ENCODE measurements around the gene TBC1D3B.
"Not testable (repeated sequence)": the region's sequence is repeated elsewhere in the genome, so short reads cannot be mapped to it uniquely, and the experiment has no call there.

Gene TBC1D3B

DNA sequence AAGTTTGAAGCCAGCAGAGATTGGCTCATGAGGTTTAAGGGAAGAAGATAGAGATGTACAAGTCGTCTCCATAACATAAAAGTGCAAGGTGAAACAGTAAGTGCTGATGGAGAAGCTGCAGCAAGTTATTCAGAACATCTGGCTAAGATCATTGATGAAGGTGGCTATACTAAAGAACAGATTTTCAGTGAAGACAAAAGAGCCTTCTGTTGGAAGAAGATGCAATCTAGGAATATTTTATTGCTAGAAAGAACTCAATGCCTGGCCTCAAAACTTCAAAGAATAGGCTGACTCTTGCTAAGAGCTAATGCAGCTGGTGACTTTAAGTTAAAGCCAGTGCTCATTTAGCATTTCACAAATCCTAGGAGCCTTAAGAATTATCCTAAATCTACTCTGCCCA is 46.8 kb downstream of the TBC1D3B start:
- no peak for DNase-seq (ENCODE audit: low read depth, low spot score)

- DNase-seq (ENCODE audit: low read depth, low spot score) = no peak
Observed at GRCh38 chr17:36128411-36128978, 47.9 kb downstream of the TBC1D3B start.

GRCh38 chr17:36127911-36128310 is 48.5 kb downstream of the TBC1D3B start:
- DNase-seq (ENCODE audit: low read depth, low spot score) = no peak

DNA sequence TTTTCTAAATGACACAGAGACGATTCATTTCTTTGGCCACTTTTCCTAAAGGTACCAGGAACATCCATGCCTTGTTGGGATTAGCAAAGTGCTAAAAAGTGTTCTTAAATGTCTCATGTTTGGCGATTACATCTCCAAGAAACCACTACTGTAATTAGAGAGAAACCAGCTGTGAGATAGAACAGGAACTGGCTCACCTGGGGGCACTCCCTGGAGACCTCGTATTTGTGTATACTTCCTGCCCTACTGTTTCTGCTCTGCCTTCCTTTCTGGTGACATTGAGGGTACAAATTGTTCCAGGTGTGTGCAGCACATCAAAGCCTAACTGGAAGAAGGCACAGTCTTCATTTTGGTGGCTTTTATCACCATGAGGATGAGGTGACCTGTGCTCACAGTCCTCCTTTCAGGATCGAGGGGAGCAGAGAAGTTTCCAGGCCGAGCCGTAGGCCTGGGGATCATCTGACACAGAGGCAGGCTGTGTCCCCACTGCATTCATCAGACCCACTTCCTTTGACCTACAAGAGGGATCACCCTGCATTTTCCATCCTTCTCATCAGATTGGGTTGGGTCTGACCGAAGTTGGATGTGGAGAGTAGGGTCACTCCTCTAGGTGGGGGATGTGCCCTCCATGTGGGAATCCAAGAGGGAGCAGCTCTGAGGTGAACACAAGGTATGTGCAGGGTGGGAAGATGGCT is 49.1 kb downstream of the TBC1D3B start:
- no peak for DNase-seq (ENCODE audit: low read depth, low spot score)

DNA sequence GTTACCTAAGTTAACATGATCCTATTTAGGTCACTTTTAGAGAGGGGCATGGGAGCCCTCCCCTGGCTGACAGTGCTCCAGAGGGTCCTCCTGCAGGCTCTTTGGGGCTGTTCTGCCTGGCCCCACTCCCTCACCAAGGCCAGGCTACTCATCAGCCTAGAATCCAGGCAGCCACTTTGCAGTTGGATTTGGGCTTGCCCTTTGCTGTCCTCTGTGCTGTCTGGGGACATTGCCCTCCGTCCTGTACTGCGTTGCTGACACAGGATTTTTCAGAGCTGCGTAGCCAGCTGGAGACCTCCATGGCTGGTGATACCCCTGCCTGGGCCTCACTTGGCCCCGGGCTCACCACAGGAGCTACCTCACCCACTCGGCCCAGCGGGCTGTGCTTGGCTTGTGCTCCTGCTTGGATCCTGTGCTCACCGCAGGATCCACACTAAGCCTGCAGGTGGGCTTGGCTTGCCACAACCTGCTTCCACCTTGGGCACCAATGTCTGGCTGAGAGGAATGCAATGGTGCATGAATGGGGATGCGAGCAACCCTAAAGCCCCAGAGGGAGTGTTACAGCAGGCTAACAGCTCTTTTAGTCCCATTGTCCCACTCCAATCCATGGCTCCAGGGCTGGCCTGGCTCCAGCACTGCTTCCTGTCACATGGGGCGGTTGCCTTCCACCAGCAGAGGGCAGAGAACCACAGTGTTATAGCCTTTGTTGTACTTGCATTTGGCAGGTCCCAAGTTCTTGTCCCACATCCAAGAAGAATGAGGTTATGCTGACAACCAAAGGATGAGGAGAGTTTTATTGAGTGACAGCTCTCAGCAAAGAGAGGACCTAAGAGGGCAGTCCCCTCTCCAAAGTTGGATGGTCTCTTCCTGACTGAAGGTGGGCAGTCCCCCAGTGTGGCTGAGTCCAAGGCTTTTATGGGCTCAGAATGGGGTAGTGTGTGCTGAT is 51.3 kb downstream of the TBC1D3B start:
- peak; percentile 15 for DNase-seq (ENCODE audit: low read depth, low spot score)

GRCh38 chr17:36123431-36123830 is 53.0 kb downstream of the TBC1D3B start:
- no peak for DNase-seq (ENCODE audit: low read depth, low spot score)

GRCh38 chr17:36121099-36121498 is 55.3 kb downstream of the TBC1D3B start:
- not testable (repeated sequence) for DNase-seq (ENCODE audit: low read depth, low spot score)

DNA sequence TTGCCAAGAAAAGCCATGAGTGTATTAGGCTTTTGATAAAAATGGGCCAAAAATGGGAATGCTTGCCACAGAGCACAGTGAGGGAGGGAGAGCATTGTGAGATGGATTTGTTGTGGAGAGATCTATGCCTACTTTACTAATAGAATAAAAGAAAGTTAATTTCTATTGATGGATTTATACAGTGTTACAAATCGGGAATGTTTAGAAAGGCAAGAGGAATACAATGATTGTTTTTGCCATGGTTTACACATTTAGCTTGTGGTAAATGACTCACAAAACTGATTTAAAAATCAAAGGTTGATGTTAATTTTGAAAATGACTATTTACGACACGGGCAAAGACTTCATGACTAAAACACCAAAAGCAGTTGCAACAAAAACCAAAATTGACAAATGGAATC is 56.2 kb downstream of the TBC1D3B start:
- DNase-seq (ENCODE audit: low read depth, low spot score) = no peak

DNA sequence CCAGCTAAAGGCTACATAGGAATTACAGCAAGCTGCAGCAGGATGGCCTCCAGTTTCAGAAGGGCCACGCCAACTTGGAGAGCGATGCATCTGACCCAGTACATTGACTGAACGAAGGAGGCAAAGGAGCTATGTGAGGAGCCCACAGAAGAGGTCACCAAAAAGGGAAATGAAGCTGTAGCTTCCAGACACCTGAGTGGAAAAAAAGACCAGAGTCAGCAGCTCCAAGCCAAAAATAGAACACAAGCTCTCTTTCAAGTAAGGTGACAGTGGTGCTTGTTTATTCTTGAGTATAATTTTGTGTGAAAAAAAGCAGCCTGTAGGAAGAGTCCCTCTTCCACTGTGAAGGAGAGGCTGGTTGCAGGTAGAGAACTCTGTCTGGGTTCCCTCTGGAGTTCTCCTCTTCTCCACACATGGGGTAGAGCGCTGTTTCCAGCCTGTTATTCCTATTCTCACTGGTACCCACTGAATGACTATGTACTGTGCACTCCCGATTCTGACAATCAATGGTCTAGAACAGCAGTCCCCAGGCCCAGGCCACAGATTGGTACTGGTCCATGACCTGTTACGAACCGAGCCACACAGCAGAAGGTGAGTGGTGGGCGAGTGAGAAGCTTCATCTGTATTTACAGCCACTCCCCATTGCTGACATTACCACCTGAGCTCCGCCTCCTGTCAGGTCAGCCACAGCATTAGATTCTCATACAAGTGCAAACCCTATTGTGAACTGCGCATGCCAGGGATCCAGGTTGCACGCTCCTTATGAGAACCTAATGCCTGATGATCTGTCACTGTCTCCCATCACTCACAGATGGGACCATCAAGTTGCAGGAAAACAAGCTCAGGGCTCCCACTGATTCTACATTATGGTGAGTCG is 57.7 kb downstream of the TBC1D3B start:
- no peak for DNase-seq (ENCODE audit: low read depth, low spot score)

GRCh38 chr17:36117505-36118382 is 58.7 kb downstream of the TBC1D3B start:
- DNase-seq (ENCODE audit: low read depth, low spot score) = no peak
